GM18519 (cell line): ENCODE measurements around the gene NDUFAF3.

Experiments used
- ATAC-seq: cut with Tn5 transposase; IDR thresholded peaks from one replicate; pipeline ENCODE4 v1.9.1; 2021; ENCODE audit warnings: mild to moderate bottlenecking, moderate library complexity; ENCODE audit not compliant: unreplicated experiment, low FRiP score

NDUFAF3 gene

GRCh38 chr3:49034650-49035049 is 12.7 kb downstream of the NDUFAF3 start:
- no peak for ATAC-seq

- ATAC-seq = no peak
Measured at GRCh38 chr3:49035281-49035680, 13.4 kb downstream of the NDUFAF3 start.

- ATAC-seq = no peak
Measured at GRCh38 chr3:49053543-49053942, 31.6 kb downstream of the NDUFAF3 start.

- no peak for ATAC-seq
Measured at GRCh38 chr3:49054344-49054862, 32.5 kb downstream of the NDUFAF3 start.

- ATAC-seq = no peak
Measured at GRCh38 chr3:49057268-49057667, 35.3 kb downstream of the NDUFAF3 start.

GRCh38 chr3:49058011-49058410 is 36.1 kb downstream of the NDUFAF3 start:
- ATAC-seq = no peak
